ENCODE data around the gene EHF. TPM values are rescaled to one million over a fixed set of nuclear protein-coding genes. Genes with fewer than 3 reads are reported as not detected.
"Not testable (repeated sequence)": the region's sequence is repeated elsewhere in the genome, so short reads cannot be mapped to it uniquely, and the experiment has no call there.

EHF gene
- total RNA-seq, 1 experiment from 2014 or later, result 0.57 TPM

DNA sequence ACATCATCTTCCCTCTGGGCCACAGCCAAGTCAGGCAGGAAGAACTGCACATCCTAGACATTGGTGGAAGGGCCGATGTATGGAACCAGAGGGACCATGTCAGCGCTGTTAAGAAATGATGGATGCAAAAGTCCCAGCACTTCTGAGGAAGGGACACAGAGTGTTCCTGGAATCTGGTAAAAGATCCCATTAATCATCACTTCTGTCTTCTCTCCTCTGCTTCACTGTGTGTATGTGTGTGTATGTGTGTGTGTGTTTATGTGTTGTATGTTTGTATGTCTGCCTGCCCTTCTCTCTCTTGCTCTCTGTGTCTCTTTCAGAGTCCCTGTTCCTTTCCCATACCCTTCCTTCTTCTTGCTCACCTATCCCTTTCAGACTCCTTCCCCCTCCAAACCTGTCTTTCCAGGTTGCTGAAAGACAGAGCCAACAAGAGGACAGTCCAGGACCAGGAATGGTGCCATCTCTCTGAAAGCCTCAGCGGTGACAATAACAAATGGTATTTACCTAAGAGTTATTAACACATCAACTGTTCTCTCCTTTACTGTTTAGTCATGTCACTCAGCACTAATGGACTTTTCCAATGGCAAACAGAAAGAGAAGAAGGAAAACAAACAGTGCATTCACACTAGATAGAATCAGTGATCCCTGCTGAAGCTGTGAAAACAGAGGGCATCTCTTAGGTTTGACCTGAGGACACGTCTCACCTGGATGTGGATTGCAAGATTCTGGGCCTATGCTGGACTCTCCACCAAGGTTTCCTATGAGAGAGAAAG is 47.1 kb downstream of the EHF start:
- no peak for DNase-seq (ENCODE audit: low read depth)

DNA sequence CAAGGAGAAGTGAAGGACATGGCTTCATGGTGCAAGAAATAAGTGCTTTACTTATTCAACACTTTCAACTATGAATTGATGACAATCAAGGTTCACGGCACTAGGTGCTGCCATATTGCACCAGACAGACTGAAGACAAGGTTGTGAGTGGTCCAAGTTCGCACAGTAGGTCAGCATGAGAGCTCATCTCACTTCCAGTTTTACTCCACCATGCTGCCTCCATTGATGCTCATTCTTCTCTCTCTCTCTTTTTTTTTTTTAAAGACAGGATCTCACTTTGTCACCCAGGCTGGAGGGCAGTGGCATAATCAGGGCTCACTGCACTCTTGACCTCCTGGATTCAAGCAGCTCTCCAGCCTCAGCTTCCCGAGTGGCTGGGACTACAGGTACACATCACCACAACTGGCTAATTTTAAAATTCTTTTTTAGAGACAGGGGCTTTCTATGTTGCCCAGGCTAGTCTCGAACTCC is 47.7 kb downstream of the EHF start:
- DNase-seq (ENCODE audit: low read depth), result no peak

DNA sequence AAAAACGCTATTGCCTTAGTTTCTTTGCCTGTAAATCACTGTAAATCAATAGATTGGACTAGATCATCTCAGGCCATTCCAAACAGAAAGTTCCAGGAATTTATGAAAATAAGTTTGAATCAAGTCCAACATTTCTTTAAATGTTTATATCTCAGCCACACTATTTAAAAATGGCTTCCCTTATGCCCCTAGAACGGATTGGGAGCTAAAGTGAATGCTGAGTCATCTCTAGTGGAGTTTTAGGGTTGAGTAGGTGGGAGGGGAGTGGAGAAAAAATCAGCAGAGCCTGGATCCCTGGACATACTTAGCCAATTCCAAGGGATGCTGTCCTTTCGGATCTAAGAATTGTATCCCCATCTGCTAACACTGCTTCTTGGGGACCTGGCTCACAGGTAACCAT is 48.6 kb downstream of the EHF start:
- no peak for DNase-seq (ENCODE audit: low read depth)

DNA sequence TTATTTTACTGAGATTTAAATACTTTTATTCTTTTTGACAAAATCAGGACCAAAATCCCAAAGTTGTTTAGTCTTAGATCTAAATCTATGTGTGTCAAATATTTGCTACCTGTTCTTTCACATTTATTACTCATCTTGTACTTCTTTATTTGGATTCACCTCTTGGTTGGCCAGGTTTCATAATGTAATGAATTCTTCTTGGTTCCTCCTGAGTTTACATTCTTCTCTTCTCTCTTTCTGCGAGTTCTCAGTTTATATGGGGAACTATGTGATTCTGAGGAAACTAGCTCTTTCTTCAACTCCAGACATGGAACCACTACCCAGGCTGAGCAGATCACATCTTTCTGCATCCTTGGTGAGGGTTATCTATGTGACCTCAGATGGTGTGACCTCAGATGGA is 50.2 kb downstream of the EHF start:
- no peak for DNase-seq (ENCODE audit: low read depth)

DNA sequence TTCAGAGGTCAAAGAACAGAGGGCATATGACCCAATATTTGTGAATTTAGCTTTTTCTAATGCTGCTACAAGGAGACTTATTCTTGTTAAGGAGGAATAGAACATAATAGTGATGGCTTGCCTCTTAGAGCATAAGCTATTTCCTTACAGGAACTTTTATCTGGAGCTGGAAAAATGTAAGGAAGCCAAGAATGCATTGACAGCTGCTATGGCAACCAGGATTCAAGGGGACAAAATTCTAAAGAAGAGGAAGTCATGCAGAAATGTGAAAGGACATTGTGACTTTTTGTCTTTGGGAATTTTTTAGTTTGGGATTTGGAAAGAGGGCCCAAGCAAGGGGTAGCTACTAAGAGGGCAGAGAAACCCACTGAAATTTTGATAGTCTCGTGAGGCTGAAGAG is 51.1 kb downstream of the EHF start:
- DNase-seq (ENCODE audit: low read depth), result no peak

DNA sequence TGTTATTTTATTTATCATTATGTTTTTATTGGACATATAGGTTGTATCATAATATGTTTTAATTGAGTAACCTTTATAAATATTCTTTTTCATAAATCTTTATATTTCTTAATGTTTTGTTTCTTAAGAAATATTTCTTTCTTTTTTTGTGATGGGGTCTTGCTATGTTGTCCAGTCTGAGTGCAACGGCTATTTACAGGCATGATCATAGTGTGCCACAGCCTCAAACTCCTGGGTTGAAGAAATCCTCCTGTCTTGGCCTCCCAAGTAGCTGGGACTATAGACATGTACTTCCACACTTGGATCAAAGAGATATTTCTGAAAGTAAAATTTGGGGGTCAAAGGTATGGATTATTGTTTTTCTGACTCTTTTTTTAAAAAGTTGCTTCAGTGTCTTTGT is 53.1 kb downstream of the EHF start:
- no peak for DNase-seq (ENCODE audit: low read depth)

DNA sequence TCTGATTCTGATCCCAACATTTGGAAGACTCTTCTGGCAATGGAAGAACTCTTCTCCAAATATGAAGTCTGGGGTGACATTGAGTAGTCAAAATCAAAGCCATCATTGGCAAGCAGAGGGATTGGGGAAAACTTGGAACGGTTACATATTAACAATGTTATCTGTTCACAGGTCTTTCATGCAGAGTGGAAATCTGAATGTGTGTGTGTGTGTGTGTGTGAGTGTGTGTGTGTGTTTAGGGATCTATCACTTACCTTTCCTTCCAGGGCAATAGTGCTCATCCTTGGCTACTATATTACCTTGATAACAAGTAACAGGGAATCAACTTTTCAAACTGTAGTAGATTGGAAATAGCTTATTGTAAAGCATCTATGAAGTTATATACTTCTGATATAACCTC is 55.3 kb downstream of the EHF start:
- no peak for DNase-seq (ENCODE audit: low read depth)

DNA sequence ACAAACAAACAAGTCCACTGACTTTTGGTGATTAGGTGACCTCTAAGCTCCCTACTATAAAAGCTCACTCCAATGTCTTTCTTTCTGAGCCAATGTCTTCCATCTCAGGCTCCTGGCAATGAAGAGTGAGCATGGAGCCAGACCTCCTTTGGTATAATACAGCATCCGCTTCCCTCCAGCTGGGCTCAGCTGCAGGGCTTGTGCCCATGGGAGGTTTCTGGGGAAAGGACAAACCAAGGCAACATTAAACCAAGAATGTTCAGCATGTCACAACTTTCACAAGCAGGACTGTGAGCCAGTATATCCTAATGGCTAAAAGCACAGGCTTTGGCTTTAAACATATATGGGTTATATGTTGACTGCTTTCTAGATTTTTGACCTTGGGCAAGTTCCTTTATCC is 58.8 kb downstream of the EHF start:
- DNase-seq (ENCODE audit: low read depth), result no peak

DNA sequence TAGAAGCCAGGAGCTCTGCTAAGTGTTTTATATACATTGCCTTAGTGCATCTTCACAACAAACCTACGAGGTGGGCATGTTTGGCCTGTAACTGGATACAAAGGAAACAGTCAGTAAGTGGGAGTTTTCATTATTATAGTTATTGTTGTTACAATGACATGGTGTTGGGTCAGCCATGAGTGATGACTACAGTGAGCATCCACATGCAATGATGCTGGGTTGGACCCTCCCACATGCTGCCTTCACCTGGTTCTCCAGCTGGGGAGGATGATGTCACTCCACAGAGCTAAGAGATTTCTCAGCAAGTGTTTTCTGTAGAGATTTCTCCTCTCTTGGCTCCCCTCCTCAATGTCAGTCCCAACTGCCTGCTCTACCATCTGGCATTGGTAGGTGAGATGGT is 59.3 kb downstream of the EHF start:
- DNase-seq (ENCODE audit: low read depth), result peak; percentile 81

DNA sequence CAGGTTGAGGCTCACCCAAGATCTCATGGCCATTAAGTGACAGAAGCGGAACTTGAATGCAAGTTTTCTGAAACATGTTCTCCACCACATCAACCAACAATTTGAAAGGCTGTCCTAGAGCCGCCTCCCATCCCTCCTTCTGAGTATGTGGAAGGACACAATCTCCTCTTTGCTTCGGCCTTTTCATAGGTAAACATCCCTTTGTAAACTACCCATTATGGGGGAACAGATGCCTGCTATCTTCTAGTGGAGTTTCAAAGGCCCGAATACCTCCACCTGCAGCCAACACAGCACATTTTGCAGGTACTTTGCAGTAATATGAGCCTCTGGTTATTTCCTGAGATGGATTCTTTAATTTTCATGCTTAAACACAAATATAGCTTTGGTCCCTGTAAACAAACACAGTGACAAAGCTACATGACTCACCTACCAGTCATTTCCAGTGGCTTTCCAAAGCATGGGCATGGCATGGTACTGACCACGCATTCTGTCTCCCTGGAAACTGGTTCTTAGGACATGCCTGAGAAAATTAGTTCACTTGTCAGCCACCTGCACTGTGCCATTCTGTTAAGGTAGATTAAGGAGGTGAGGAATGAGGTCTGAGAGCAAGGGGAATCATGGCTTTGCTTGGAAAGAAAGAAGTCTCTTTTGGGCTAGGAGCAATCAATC is 60.2 kb downstream of the EHF start:
- DNase-seq (ENCODE audit: low read depth), result peak; percentile 81

DNA sequence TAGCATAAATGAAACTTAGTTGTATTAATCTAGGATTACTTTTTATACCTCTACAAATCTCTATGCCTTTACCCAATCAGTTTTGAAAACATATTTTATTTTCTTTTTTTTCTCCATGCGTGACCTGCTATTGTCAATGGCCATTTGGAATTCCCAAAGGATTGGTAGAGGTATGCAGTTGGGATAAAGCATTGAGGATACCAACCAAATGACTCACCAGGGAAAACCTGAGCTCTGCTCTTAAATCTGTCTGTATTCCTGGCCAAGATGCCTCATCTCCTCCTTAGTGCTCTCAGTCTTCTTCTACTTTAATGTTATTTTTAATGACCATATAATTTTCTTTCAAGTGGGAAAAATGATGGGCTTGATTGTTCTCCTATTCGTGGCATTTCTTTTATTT is 61.9 kb downstream of the EHF start:
- DNase-seq (ENCODE audit: low read depth), result peak; percentile 70

DNA sequence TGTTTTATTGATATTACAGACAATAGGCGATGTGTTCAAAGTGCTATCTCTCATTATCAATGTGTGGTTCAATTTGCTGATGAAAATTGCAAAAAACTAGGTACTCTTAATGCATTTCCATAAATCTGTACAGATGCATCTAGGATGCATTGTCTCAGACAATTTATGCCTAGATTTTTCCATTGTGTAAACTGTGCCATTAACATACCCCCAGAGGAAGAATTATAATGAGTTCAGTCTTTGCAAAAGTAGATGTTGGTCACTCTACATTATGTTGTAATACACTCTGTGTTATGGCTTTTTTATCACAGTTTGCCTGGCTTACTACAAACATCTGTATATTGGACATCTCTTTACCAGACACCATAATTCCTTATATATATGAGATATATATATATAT is 62.5 kb downstream of the EHF start:
- no peak for DNase-seq (ENCODE audit: low read depth)

DNA sequence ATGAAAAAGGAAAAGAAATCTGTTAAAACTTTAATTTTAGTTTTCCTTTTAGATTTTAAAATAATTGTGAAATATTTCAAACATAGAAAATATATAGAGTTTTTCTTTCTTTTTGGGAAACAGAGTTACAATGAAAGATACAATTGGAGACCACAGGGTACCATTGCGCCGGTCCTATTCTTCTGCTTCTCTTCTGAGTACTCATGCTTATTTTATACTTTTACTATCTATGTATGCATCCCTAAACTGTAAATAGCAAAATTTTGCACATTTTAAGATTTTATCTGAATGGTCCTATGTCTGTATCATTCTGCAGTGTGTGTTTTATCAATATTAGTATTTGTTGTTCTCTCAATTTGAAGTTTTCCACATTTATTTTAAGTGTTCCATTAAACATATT is 65.0 kb downstream of the EHF start:
- no peak for DNase-seq (ENCODE audit: low read depth)

DNA sequence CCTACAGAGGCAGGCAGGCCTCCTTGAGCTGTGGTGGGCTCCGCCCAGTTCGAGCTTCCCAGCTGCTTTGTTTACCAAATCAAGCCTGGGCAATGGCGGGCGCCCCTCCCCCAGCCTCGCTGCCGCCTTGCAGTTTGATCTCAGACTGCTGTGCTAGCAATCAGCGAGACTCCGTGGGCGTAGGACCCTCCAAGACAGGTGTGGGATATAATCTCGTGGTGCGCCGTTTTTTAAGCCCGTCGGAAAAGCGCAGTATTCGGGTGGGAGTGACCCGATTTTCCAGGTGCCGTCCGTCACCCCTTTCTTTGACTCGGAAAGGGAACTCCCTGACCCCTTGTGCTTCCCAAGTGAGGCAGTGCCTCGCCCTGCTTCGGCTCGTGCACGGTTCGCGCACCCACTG is 71.4 kb downstream of the EHF start:
- not testable (repeated sequence) for DNase-seq (ENCODE audit: low read depth)

DNA sequence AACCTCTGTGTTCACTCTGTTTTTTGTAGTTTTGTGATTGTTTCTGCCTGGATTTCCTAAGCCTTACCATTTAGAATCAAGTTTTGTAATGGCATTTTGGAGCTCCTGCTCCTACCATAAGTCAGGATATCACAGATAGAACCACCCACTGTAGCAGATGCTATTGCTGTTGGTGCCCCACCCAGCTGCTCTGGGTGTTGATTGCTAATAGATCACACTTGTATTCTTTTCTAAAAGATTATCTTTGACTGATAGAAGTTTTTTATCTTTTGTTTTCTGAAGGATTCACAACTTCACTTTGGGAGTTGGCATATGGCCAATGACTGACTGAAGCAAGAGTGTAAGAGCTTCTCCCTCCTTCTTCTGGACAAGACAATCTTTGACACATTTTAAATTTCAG is 76.0 kb downstream of the EHF start:
- DNase-seq (ENCODE audit: low read depth), result no peak

DNA sequence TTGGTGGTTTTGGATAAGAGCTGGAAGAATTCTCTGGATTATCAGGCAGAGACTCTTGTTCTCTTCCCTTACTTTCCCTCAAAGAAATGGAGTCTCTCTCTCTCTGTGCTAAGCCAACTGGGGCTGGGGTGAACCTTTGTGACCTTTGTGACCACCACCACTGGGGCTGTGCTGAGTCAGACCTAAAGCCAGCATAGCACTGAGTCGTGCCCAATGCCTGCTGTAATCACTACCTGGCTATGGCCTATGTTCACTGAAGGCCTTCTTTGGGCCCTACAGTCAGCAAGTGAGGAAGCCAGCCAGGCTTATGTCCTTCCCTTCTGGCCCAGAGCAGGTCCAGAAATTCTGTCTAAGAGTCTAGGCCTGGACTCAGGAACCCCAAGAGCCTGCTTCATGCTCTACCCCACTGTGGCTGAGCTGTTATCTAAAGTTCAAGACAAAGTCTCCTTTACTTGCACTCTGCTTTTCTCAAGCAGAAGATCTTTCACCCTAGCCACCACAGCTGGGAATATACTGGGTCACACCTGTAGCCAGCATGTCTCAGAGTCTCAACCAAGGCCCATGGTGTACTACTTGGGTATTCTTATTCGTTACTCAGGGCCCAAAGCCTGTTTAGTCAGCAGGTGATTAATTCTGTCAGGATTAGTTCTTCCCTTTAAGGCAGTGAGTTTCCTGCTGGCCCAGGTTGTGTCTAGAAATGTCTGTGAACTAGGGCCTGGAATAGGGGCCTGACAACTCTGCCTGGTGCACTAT is 86.0 kb downstream of the EHF start:
- DNase-seq (ENCODE audit: low read depth), result no peak

DNA sequence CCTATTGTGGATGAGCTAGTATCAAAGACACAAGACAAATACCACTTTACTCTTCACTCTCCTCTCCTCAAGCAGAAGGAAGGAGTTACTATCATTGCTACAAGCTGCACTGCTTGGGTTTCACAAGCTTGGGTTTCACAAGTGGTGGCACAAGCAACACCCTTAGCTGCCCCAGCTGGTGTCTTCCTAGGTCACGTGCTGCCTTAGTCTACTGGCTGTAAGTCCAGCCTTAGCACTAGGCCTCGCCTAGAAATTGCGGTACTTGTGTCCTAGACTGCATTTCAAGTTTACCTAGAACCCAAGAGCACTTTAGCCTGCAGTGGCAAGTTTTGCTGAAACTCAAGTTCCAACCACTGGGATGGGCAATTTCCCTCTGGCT is 86.6 kb downstream of the EHF start:
- no peak for DNase-seq (ENCODE audit: low read depth)

Other genes starting within 250 kb of the EHF start
- gene CAT, start 182.2 kb upstream of the EHF start, total RNA-seq (2014; rRNA removed; shearing (Covaris generic)), result 32.3 and 38.6 TPM in 2 replicates
- not detected in 2 replicates for gene ELF5, start 107.3 kb upstream of the EHF start, total RNA-seq (2014; rRNA removed; shearing (Covaris generic))